ENCODE measurements around the gene RALGAPB. TPM values are rescaled to one million over a fixed set of nuclear protein-coding genes. Genes with fewer than 3 reads are reported as not detected.

Gene RALGAPB
- total RNA-seq, 2 donors from 2014 or later: 45.6 to 50.6 TPM

DNA sequence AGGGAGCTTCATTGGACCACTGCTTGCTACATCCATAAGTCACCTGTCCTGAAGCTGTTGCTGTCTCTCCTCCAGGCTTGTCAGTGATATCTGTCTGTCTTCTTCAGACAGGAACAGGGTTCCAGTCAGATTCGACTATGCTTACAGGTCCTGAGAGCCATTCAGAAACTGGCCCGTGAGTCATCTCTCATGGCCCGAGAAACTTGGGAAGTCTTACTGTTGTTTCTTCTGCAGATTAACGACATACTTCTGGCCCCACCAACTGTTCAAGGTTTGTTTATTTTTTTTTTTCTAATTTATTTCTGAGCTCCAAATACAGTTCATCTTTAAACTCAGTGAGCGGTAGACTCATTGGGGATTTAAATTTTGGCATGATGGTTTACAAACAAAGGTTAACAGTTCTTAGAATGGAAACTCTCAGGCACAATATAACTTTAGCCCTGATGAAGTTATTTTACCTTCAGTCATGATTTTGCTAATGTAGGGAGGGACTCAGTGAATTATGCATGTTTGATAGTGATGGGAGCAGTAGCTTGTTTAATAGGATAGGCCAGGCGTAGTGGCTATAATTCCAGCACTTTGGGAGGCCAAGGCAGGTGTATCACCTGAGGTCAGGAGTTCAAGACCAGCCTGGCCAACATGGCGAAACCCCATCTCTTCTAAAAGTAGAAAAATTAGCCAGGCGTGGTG, 24.7 kb downstream of the RALGAPB start:
- Histone ChIP-seq H3K36me3 (peaks cover 0 to 7% of the 10 kb centered on the region in 2 donors), H3K4me1 (replicated peaks) (peaks cover 3% of the 10 kb centered on the region), H3K27ac (no peak overlapping the region), H3K9me3 (no peaks in the 10 kb centered on the region), H3K4me3 (no peak overlapping the region), H3K27me3 (replicated peaks; ENCODE audit: insufficient read depth) (no peaks in the 10 kb centered on the region)
- intact Hi-C loops (cut with DNase I): no loop called here
- DNase-seq (ENCODE audit: low spot score): no peak
- TF ChIP-seq POLR2AphosphoS5 (IDR thresholded peaks at IDR 0.05) (no peak), POLR2A (IDR thresholded peaks at IDR 0.05) (no peak)
- TF ChIP-seq, protein P1, sequence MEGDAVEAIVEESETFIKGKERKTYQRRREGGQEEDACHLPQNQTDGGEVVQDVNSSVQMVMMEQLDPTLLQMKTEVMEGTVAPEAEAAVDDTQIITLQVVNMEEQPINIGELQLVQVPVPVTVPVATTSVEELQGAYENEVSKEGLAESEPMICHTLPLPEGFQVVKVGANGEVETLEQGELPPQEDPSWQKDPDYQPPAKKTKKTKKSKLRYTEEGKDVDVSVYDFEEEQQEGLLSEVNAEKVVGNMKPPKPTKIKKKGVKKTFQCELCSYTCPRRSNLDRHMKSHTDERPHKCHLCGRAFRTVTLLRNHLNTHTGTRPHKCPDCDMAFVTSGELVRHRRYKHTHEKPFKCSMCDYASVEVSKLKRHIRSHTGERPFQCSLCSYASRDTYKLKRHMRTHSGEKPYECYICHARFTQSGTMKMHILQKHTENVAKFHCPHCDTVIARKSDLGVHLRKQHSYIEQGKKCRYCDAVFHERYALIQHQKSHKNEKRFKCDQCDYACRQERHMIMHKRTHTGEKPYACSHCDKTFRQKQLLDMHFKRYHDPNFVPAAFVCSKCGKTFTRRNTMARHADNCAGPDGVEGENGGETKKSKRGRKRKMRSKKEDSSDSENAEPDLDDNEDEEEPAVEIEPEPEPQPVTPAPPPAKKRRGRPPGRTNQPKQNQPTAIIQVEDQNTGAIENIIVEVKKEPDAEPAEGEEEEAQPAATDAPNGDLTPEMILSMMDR (IDR thresholded peaks at IDR 0.05): no peak
- 79% methylated on average over 8 of the region's 8 CpGs for WGBS

DNA sequence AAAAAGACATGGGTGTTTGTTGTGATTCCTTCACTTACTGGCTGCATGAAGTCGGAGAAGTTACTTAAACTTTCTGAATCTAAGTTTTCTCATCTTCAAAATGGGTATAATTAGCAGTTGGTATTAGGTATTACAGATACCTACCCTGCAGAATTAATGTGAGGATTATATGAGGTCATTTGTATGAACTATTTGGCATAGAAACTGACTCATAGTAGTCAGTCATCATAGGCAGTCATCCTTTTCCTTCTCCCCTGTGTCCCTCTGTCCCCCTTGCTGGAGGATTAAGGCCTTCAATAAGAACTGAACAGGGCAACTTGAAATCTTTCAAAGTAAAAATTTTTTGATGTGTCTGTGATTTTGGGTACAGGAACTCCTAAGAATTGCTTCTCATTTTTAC, 26.3 kb downstream of the RALGAPB start:
- Histone ChIP-seq H3K9me3 (no peaks in the 10 kb centered on the region), H3K36me3 (peaks cover 0 to 7% of the 10 kb centered on the region in 2 donors), H3K4me1 (replicated peaks) (peaks cover 3% of the 10 kb centered on the region), H3K4me3 (no peak overlapping the region), H3K27ac (no peak overlapping the region), H3K27me3 (replicated peaks; ENCODE audit: insufficient read depth) (no peaks in the 10 kb centered on the region)
- TF ChIP-seq, protein P1 (IDR thresholded peaks at IDR 0.05): no peak
- TF ChIP-seq POLR2AphosphoS5 (IDR thresholded peaks at IDR 0.05) (no peak), POLR2A (IDR thresholded peaks at IDR 0.05) (no peak)
- no peak for DNase-seq (ENCODE audit: low spot score)
- 97% methylated on average over 1 of the region's 1 CpG for WGBS
- intact Hi-C loops (cut with DNase I): no loop called here

DNA sequence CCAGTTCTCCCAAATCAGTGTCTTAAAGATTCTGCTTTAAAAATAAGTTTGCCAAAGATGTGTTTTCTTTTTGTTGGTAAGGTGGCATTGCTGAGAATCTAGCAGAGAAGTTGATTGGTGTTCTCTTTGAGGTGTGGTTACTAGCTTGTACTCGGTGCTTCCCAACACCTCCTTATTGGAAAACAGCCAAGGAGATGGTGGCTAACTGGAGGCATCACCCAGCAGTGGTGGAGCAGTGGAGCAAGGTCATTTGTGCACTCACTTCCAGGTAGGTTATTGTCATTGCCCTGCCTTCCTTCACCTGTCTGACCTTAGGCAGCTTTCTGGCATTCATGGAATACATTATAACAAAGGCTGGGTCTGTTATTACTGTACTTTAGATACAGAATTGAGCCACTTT, 26.7 kb downstream of the RALGAPB start:
- DNase-seq (ENCODE audit: low spot score): no peak
- TF ChIP-seq POLR2AphosphoS5 (IDR thresholded peaks at IDR 0.05) (no peak), POLR2A (IDR thresholded peaks at IDR 0.05) (no peak)
- TF ChIP-seq, protein P1 (IDR thresholded peaks at IDR 0.05): no peak
- H3K9me3 ChIP-seq: no peaks in the 10 kb centered on the region
- intact Hi-C loops (cut with DNase I): no loop called here
- no peaks in the 10 kb centered on the region for H3K27me3 ChIP-seq (replicated peaks; ENCODE audit: insufficient read depth)
- H3K27ac ChIP-seq: no peak overlapping the region
- no peak overlapping the region for H3K4me3 ChIP-seq
- H3K36me3 ChIP-seq: peaks cover 0 to 7% of the 10 kb centered on the region in 2 donors
- 54% methylated on average over 1 of the region's 1 CpG for WGBS
- H3K4me1 ChIP-seq (replicated peaks): peaks cover 3% of the 10 kb centered on the region

DNA sequence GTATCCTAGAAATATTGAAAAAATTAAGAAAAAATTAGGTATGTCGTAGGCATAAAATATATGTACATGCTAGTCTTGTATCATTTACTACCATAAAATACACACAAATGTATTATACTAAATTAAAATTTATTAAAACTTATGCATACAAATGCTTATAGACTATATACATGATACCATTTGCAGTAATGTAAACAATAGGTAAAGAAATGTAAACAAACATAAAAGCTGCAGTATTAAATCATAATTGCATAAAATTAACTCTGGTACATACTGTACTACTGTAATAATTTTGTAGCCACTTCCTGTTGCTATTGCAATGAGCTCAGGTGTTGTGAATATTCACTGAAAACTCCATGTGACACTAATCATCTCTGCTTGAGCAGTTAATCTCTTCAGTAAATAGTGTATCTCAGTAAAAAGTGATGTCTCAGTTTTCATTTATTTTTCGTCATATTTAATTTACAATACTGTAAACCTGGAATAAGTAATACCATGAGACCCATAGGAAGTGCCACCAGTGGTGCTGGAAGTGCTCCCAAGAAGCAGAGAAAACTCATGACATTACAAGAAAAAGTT, 29.3 kb downstream of the RALGAPB start:
- WGBS: 82% methylated on average over 2 of the region's 2 CpGs
- intact Hi-C loops (cut with DNase I): no loop called here
- peaks cover 0 to 7% of the 10 kb centered on the region in 2 donors for H3K36me3 ChIP-seq

More for the DNA sequence above, 29.3 kb downstream of the RALGAPB start:
- Histone ChIP-seq H3K27me3 (replicated peaks; ENCODE audit: insufficient read depth) (no peaks in the 10 kb centered on the region), H3K4me1 (replicated peaks) (peaks cover 3% of the 10 kb centered on the region), H3K4me3 (no peak overlapping the region), H3K27ac (no peak overlapping the region), H3K9me3 (no peaks in the 10 kb centered on the region)
- DNase-seq (ENCODE audit: low spot score): no peak
- TF ChIP-seq, protein P1 (IDR thresholded peaks at IDR 0.05): no peak
- TF ChIP-seq POLR2A (IDR thresholded peaks at IDR 0.05): no peak
- TF ChIP-seq POLR2AphosphoS5 (IDR thresholded peaks at IDR 0.05): no peak
